ENCODE results near the gene PLEKHG7.
"Not testable (repeated sequence)": the region's sequence is repeated elsewhere in the genome, so short reads cannot be mapped to it uniquely, and the experiment has no call there.

Gene PLEKHG7

GRCh38 chr12:92665496-92665895, 37.3 kb upstream of the PLEKHG7 start:
- no peak for TF ChIP-seq CTCF (conservative IDR thresholded peaks at IDR 0.05; ENCODE audit: low read length)
- DNase-seq (ENCODE audit: low read depth) = no peak
- H3K4me3 ChIP-seq (ENCODE audit: low read length) = no peak overlapping the region

GRCh38 chr12:92668739-92669138, 34.0 kb upstream of the PLEKHG7 start:
- no peak for TF ChIP-seq CTCF (conservative IDR thresholded peaks at IDR 0.05; ENCODE audit: low read length)
- DNase-seq (ENCODE audit: low read depth) = no peak
- H3K4me3 ChIP-seq (ENCODE audit: low read length) = no peak overlapping the region

GRCh38 chr12:92671524-92671923, 31.3 kb upstream of the PLEKHG7 start:
- DNase-seq (ENCODE audit: low read depth); H3K4me3 ChIP-seq (ENCODE audit: low read length): not testable (repeated sequence)

GRCh38 chr12:92673756-92674155, 29.0 kb upstream of the PLEKHG7 start:
- H3K4me3 ChIP-seq (ENCODE audit: low read length) = no peak overlapping the region
- no peak for DNase-seq (ENCODE audit: low read depth)
- TF ChIP-seq CTCF (conservative IDR thresholded peaks at IDR 0.05; ENCODE audit: low read length) = no peak

- DNase-seq (ENCODE audit: low read depth) = no peak
- H3K4me3 ChIP-seq (ENCODE audit: low read length) = no peak overlapping the region
- no peak for TF ChIP-seq CTCF (conservative IDR thresholded peaks at IDR 0.05; ENCODE audit: low read length)
Observed at GRCh38 chr12:92674500-92674899, 28.3 kb upstream of the PLEKHG7 start.

GRCh38 chr12:92675092-92675865, 27.5 kb upstream of the PLEKHG7 start:
- no peak for TF ChIP-seq CTCF (conservative IDR thresholded peaks at IDR 0.05; ENCODE audit: low read length)
- DNase-seq (ENCODE audit: low read depth) = no peak

GRCh38 chr12:92676710-92677109, 26.1 kb upstream of the PLEKHG7 start:
- no peak overlapping the region for H3K4me3 ChIP-seq (ENCODE audit: low read length)
- DNase-seq (ENCODE audit: low read depth) = no peak
- no peak for TF ChIP-seq CTCF (conservative IDR thresholded peaks at IDR 0.05; ENCODE audit: low read length)

More at GRCh38 chr12:92675092-92675865, 27.5 kb upstream of the PLEKHG7 start:
- no peak overlapping the region for H3K4me3 ChIP-seq (ENCODE audit: low read length)

Data from AG10803 (cell line).